GM23338 (cell line): ENCODE measurements around the gene RPA3. TPM values are rescaled to one million over a fixed set of nuclear protein-coding genes. Genes with fewer than 3 reads are reported as not detected.

Experiments used
- ATAC-seq: fragments of 200-7000 bp; cut with Tn5 transposase; 3 replicates; pipeline ENCODE4 v1.9.1; 2020
- DNase-seq: peaks from one replicate; pipeline ENCODE4 v3.0.0-alpha.2; 2015; ENCODE audit warnings: low spot score
- H2AFZ ChIP-seq: fragments of 200-600 bp; sonication (generic); 2 replicates; pipeline ENCODE4 v1.8.0; 2016; ENCODE audit warnings: antibody characterized with exemption, mild to moderate bottlenecking, moderate library complexity
- H3F3A ChIP-seq: fragments of 200-600 bp; sonication (generic); replicated peaks from 2 replicates; pipeline ENCODE4 v1.8.0; 2017; ENCODE audit warnings: antibody characterized with exemption, mixed run types, low read depth
- H3K27ac ChIP-seq: fragments of 200-600 bp; sonication (generic); 2 replicates; pipeline ENCODE4 v1.6.1; 2016; ENCODE audit warnings: low read depth
- H3K27me3 ChIP-seq: fragments of 200-600 bp; sonication (generic); 2 replicates; pipeline ENCODE4 v1.8.0; 2016; ENCODE audit warnings: mild to moderate bottlenecking, mixed run types, moderate library complexity; ENCODE audit not compliant: insufficient read depth
- H3K36me3 ChIP-seq: fragments of 200-600 bp; sonication (generic); 2 replicates; pipeline ENCODE4 v1.8.0; 2016; ENCODE audit warnings: mild to moderate bottlenecking; ENCODE audit not compliant: insufficient read depth
- H3K4me1 ChIP-seq: fragments of 200-600 bp; sonication (generic); 2 replicates; pipeline ENCODE4 v1.8.0; 2016; ENCODE audit warnings: mild to moderate bottlenecking, moderate library complexity; ENCODE audit not compliant: insufficient read depth
- H3K4me2 ChIP-seq: fragments of 200-600 bp; sonication (generic); 2 replicates; pipeline ENCODE4 v1.7.1; 2017; ENCODE audit warnings: mixed run types
- H3K4me3 ChIP-seq: fragments of 200-600 bp; sonication (generic); 2 replicates; pipeline ENCODE4 v1.6.1; 2016; ENCODE audit warnings: mixed run types
- H3K79me2 ChIP-seq: fragments of 200-600 bp; sonication (generic); replicated peaks from 2 replicates; pipeline ENCODE4 v1.8.0; 2017; ENCODE audit warnings: mild to moderate bottlenecking; ENCODE audit not compliant: insufficient read depth
- H3K9me2 ChIP-seq: fragments of 200-600 bp; sonication (generic); 2 replicates; pipeline ENCODE4 v1.8.0; 2017; ENCODE audit not compliant: insufficient read depth
- H4K20me1 ChIP-seq: fragments of 200-600 bp; sonication (generic); replicated peaks from 2 replicates; pipeline ENCODE4 v1.8.0; 2017; ENCODE audit warnings: mild to moderate bottlenecking; ENCODE audit not compliant: insufficient read depth
- H3K27ac Mint-ChIP-seq: 2 replicates; pipeline ENCODE4 v1.8.0; 2020; ENCODE audit warnings: inconsistent platforms, mild to moderate bottlenecking, moderate library complexity, mixed read lengths
- H3K27me3 Mint-ChIP-seq: 3 replicates; pipeline ENCODE4 v1.8.0; 2022; ENCODE audit warnings: low read depth, mild to moderate bottlenecking, moderate library complexity, mixed read lengths, inconsistent platforms; ENCODE audit not compliant: insufficient read depth, poor library complexity
- H3K36me3 Mint-ChIP-seq: 3 replicates; pipeline ENCODE4 v1.8.0; 2021; ENCODE audit warnings: low read depth, mild to moderate bottlenecking, inconsistent platforms, moderate library complexity, mixed read lengths
- H3K4me1 Mint-ChIP-seq: 3 replicates; pipeline ENCODE4 v1.8.0; 2020; ENCODE audit warnings: mild to moderate bottlenecking, inconsistent platforms, mixed read lengths
- H3K4me3 Mint-ChIP-seq: 3 replicates; pipeline ENCODE4 v1.8.0; 2021; ENCODE audit warnings: moderate library complexity, mild to moderate bottlenecking, inconsistent platforms, mixed read lengths
- H3K9me3 Mint-ChIP-seq: 3 replicates; pipeline ENCODE4 v1.8.0; 2020; ENCODE audit warnings: moderate library complexity, mild to moderate bottlenecking, inconsistent platforms, mixed read lengths
- EZH2 ChIP-seq: fragments of 200-600 bp; sonication (generic); IDR thresholded peaks from one replicate; pipeline ENCODE4 v1.8.0; 2017; ENCODE audit warnings: antibody characterized with exemption, mild to moderate bottlenecking, low read depth; ENCODE audit not compliant: unreplicated experiment
- EZH2phosphoT487 ChIP-seq: fragments of 200-600 bp; sonication (generic); IDR thresholded peaks from one replicate; pipeline ENCODE4 v1.8.1; 2018; ENCODE audit warnings: antibody characterized with exemption; ENCODE audit not compliant: unreplicated experiment
- JUNB ChIP-seq: IDR thresholded peaks from one replicate; pipeline ENCODE4 v1.6.1; 2016; ENCODE audit warnings: antibody characterized with exemption; ENCODE audit not compliant: unreplicated experiment
- STAT1 ChIP-seq: IDR thresholded peaks from one replicate; pipeline ENCODE4 v1.6.1; 2016; ENCODE audit warnings: antibody characterized with exemption; ENCODE audit not compliant: unreplicated experiment
- ZNF114 ChIP-seq: fragments of 250-450 bp; sonication (Bioruptor Pico); IDR thresholded peaks from 2 replicates; pipeline ENCODE4 v1.5.0; 2020; ENCODE audit warnings: mild to moderate bottlenecking, moderate library complexity
- polyA plus RNA-seq: library from polyadenylated mRNA; unstranded; fragments of >200 nt; fragmentation: Nextera tagmentation; extraction: Ambion mirVana; gene quantifications from 2 replicates; pipeline ENCODE4 v1.2.1, GENCODE V29; 2016
- total RNA-seq: library from RNA; depleted of rRNA; stranded (reverse); fragments of >200 nt; shearing (Covaris generic); gene quantifications from 2 replicates; pipeline ENCODE4 v1.2.3, GENCODE V29; 2014
- TF ChIP-seq, protein P1 (sequence below), 2 experiments: fragments of 200-600 bp in 1 of 2; sonication (generic) in 1 of 2; conservative IDR thresholded peaks; 2 replicates each; pipeline versions ENCODE4 v1.5.1 to v1.6.1; 2016 to 2017; ENCODE audit warnings: antibody characterized with exemption in 2 of 2, low read depth in 2 of 2, mild to moderate bottlenecking in 2 of 2, moderate library complexity in 1 of 2
- TF ChIP-seq, protein P2 (sequence below): IDR thresholded peaks from one replicate; pipeline ENCODE4 v1.6.1; 2018; ENCODE audit warnings: antibody characterized with exemption; ENCODE audit not compliant: unreplicated experiment
- TF ChIP-seq, protein P3 (sequence below): IDR thresholded peaks from 2 replicates; pipeline ENCODE4 v1.6.1; 2016; ENCODE audit warnings: antibody characterized with exemption
- TF ChIP-seq, protein P4 (sequence below): fragments of 250-450 bp; sonication (Bioruptor Pico); IDR thresholded peaks from 2 replicates; pipeline ENCODE4 v1.5.0; 2020; ENCODE audit warnings: mild to moderate bottlenecking, moderate library complexity

The RPA3 gene
- total and polyA plus RNA-seq, 2 experiments from 2014 or later = 74.9 to 287 TPM

- TF ChIP-seq, protein P1, sequence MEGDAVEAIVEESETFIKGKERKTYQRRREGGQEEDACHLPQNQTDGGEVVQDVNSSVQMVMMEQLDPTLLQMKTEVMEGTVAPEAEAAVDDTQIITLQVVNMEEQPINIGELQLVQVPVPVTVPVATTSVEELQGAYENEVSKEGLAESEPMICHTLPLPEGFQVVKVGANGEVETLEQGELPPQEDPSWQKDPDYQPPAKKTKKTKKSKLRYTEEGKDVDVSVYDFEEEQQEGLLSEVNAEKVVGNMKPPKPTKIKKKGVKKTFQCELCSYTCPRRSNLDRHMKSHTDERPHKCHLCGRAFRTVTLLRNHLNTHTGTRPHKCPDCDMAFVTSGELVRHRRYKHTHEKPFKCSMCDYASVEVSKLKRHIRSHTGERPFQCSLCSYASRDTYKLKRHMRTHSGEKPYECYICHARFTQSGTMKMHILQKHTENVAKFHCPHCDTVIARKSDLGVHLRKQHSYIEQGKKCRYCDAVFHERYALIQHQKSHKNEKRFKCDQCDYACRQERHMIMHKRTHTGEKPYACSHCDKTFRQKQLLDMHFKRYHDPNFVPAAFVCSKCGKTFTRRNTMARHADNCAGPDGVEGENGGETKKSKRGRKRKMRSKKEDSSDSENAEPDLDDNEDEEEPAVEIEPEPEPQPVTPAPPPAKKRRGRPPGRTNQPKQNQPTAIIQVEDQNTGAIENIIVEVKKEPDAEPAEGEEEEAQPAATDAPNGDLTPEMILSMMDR (conservative IDR thresholded peaks at IDR 0.05; ENCODE audit: low read depth in 2 of 2) = no peak
- no peak for TF ChIP-seq ZNF114 (CRISPR knock-in tag)
- TF ChIP-seq EZH2 = no peak
- TF ChIP-seq, protein P2, sequence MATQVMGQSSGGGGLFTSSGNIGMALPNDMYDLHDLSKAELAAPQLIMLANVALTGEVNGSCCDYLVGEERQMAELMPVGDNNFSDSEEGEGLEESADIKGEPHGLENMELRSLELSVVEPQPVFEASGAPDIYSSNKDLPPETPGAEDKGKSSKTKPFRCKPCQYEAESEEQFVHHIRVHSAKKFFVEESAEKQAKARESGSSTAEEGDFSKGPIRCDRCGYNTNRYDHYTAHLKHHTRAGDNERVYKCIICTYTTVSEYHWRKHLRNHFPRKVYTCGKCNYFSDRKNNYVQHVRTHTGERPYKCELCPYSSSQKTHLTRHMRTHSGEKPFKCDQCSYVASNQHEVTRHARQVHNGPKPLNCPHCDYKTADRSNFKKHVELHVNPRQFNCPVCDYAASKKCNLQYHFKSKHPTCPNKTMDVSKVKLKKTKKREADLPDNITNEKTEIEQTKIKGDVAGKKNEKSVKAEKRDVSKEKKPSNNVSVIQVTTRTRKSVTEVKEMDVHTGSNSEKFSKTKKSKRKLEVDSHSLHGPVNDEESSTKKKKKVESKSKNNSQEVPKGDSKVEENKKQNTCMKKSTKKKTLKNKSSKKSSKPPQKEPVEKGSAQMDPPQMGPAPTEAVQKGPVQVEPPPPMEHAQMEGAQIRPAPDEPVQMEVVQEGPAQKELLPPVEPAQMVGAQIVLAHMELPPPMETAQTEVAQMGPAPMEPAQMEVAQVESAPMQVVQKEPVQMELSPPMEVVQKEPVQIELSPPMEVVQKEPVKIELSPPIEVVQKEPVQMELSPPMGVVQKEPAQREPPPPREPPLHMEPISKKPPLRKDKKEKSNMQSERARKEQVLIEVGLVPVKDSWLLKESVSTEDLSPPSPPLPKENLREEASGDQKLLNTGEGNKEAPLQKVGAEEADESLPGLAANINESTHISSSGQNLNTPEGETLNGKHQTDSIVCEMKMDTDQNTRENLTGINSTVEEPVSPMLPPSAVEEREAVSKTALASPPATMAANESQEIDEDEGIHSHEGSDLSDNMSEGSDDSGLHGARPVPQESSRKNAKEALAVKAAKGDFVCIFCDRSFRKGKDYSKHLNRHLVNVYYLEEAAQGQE = no peak
- TF ChIP-seq JUNB = no peak
- no peak for TF ChIP-seq EZH2phosphoT487
- TF ChIP-seq, protein P3, sequence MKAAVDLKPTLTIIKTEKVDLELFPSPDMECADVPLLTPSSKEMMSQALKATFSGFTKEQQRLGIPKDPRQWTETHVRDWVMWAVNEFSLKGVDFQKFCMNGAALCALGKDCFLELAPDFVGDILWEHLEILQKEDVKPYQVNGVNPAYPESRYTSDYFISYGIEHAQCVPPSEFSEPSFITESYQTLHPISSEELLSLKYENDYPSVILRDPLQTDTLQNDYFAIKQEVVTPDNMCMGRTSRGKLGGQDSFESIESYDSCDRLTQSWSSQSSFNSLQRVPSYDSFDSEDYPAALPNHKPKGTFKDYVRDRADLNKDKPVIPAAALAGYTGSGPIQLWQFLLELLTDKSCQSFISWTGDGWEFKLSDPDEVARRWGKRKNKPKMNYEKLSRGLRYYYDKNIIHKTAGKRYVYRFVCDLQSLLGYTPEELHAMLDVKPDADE = no peak
These were observed 38.2 kb upstream of the RPA3 start (continued) for GRCh38 chr7:7756577-7756976.

DNA sequence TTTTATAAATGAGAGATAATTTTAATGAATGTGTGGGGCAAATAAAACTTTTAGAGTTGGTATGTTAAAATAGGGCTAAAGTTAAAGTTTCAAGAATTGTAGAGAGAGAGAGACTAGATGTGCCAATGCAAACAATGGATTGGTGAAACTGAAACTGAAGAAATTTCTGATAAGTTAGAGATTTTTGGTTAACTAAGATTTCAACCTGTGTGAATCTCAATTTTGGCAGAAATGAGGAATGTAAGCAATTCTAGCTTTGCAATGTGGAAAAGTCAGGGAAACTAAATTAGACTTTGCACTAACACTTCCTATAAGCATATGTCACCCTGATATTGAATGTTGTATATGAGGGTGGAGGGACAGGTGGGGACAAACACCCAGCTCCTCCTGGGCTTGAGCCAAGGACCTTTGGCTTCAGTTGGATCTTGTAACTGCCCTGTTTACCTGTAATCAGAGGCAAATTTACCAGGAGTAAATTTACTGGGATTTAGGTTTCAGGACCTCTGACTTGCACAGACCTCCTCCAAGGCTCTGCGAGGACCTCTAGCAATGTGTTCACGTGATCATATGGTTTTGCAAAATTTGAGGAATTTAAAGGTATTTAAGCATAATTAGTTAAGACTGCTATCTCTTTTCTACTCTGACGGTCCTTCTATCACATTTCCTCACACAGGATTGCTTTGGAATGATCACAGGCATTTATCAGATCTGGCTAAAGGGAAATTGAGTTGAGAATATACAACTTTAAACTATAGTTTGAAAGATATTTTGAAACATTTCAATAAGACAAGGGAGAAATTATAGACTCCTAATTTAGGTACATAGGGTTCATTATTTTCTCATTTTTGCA, 33.1 kb upstream of the RPA3 start:
- H3K36me3 ChIP-seq = no peaks in the 10 kb centered on the region
- H3K9me2 ChIP-seq = no peaks in the 10 kb centered on the region
- H3K9me3 Mint-ChIP-seq = no peaks in the 10 kb centered on the region
- H3K36me3 Mint-ChIP-seq = no peaks in the 10 kb centered on the region
- no peak overlapping the region for H3K4me2 ChIP-seq
- no peaks in the 10 kb centered on the region for H3K27me3 Mint-ChIP-seq
- no peak overlapping the region for H3K4me3 Mint-ChIP-seq
- no peaks in the 10 kb centered on the region for H4K20me1 ChIP-seq
- no peak overlapping the region for H3K4me3 ChIP-seq
- DNase-seq (no peak), ATAC-seq (no peak)
- peak overlapping the region; percentile 19; the same call in 1 of the 2 replicates for H3K27ac Mint-ChIP-seq
- H3F3A ChIP-seq = no peaks in the 10 kb centered on the region
- no peaks in the 10 kb centered on the region for H3K4me1 ChIP-seq
- H3K79me2 ChIP-seq = no peaks in the 10 kb centered on the region
- no peak overlapping the region for H2AFZ ChIP-seq
- no peaks in the 10 kb centered on the region; the same call in none of the 3 replicates for H3K4me1 Mint-ChIP-seq
- no peak overlapping the region for H3K27ac ChIP-seq
- H3K27me3 ChIP-seq = no peaks in the 10 kb centered on the region
- no peak for TF ChIP-seq JUNB
- TF ChIP-seq, protein P4, sequence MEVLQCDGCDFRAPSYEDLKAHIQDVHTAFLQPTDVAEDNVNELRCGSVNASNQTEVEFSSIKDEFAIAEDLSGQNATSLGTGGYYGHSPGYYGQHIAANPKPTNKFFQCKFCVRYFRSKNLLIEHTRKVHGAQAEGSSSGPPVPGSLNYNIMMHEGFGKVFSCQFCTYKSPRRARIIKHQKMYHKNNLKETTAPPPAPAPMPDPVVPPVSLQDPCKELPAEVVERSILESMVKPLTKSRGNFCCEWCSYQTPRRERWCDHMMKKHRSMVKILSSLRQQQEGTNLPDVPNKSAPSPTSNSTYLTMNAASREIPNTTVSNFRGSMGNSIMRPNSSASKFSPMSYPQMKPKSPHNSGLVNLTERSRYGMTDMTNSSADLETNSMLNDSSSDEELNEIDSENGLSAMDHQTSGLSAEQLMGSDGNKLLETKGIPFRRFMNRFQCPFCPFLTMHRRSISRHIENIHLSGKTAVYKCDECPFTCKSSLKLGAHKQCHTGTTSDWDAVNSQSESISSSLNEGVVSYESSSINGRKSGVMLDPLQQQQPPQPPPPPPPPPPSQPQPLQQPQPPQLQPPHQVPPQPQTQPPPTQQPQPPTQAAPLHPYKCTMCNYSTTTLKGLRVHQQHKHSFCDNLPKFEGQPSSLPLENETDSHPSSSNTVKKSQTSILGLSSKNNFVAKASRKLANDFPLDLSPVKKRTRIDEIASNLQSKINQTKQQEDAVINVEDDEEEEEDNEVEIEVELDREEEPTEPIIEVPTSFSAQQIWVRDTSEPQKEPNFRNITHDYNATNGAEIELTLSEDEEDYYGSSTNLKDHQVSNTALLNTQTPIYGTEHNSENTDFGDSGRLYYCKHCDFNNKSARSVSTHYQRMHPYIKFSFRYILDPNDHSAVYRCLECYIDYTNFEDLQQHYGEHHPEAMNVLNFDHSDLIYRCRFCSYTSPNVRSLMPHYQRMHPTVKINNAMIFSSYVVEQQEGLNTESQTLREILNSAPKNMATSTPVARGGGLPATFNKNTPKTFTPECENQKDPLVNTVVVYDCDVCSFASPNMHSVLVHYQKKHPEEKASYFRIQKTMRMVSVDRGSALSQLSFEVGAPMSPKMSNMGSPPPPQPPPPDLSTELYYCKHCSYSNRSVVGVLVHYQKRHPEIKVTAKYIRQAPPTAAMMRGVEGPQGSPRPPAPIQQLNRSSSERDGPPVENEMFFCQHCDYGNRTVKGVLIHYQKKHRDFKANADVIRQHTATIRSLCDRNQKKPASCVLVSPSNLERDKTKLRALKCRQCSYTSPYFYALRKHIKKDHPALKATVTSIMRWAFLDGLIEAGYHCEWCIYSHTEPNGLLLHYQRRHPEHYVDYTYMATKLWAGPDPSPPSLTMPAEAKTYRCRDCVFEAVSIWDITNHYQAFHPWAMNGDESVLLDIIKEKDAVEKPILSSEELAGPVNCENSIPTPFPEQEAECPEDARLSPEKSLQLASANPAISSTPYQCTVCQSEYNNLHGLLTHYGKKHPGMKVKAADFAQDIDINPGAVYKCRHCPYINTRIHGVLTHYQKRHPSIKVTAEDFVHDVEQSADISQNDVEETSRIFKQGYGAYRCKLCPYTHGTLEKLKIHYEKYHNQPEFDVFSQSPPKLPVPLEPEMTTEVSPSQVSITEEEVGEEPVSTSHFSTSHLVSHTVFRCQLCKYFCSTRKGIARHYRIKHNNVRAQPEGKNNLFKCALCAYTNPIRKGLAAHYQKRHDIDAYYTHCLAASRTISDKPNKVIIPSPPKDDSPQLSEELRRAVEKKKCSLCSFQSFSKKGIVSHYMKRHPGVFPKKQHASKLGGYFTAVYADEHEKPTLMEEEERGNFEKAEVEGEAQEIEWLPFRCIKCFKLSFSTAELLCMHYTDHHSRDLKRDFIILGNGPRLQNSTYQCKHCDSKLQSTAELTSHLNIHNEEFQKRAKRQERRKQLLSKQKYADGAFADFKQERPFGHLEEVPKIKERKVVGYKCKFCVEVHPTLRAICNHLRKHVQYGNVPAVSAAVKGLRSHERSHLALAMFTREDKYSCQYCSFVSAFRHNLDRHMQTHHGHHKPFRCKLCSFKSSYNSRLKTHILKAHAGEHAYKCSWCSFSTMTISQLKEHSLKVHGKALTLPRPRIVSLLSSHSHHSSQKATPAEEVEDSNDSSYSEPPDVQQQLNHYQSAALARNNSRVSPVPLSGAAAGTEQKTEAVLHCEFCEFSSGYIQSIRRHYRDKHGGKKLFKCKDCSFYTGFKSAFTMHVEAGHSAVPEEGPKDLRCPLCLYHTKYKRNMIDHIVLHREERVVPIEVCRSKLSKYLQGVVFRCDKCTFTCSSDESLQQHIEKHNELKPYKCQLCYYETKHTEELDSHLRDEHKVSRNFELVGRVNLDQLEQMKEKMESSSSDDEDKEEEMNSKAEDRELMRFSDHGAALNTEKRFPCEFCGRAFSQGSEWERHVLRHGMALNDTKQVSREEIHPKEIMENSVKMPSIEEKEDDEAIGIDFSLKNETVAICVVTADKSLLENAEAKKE (CRISPR knock-in tag) = no peak
- TF ChIP-seq STAT1 = no peak
